HCT116 (cell line): ENCODE results near the gene TNFRSF12A. TPM values are rescaled to one million over a fixed set of nuclear protein-coding genes. Genes with fewer than 3 reads are reported as not detected.

Source experiments
- ATAC-seq: fragments of 200-7000 bp; cut with Tn5 transposase; 2 replicates; pipeline ENCODE4 v1.9.1; 2020; ENCODE audit warnings: mild to moderate bottlenecking, moderate library complexity
- BruUV-seq: library from RNA; stranded (reverse); fragments of 400-500 nt; replicated peaks from 2 replicates; lab custom pipeline; 2021; lab: Mats Ljungman, UMichigan
- CTCF ChIA-PET: fragments of 300-600 bp; sonication (Branson Sonifier 250); formaldehyde crosslinking; loops from one replicate; lab custom pipeline; 2021; ENCODE audit warnings: antibody characterized with exemption; lab: Charles Lee
- POLR2A ChIA-PET: fragments of 300-600, 350-600 bp; sonication (Branson Sonifier 250); formaldehyde crosslinking; loops from one replicate; lab custom pipeline; 2021; ENCODE audit warnings: antibody characterized with exemption; lab: Charles Lee
- RAD21 ChIA-PET, 2 experiments: fragments of 300-600 bp; sonication (Branson Sonifier 250); formaldehyde crosslinking; loops; one replicate each; lab custom pipeline; 2023; ENCODE audit warnings: low total read pairs in 2 of 2; ENCODE audit not compliant: uncharacterized antibody in 2 of 2, unreplicated experiment in 2 of 2, low non-redundant PET in 1 of 2; lab: Charles Lee
- DNase-seq: peaks from one replicate; pipeline ENCODE4 v3.0.0-alpha.2; 2010; ENCODE audit warnings: low read depth, low spot score
- H2AFZ ChIP-seq: fragments of 200-600 bp; shearing (Covaris generic), sonication (generic); 2 replicates; pipeline ENCODE4 v1.6.1; 2017; ENCODE audit warnings: low read depth, mixed run types, mixed read lengths, antibody characterized with exemption, low read length; ENCODE audit not compliant: poor library complexity, severe bottlenecking
- H3K27ac ChIP-seq: 2 replicates; pipeline ENCODE4 v1.5.1; 2012; ENCODE audit warnings: low read depth, low read length
- H3K27me3 ChIP-seq: fragments of 200-600 bp; sonication (generic); 2 replicates; pipeline ENCODE4 v1.6.1; 2016; ENCODE audit warnings: mixed run types, low read length, mixed read lengths; ENCODE audit not compliant: insufficient read depth
- H3K36me3 ChIP-seq, 2 experiments: fragments of 200-500 bp in 1 of 2; fragments of 200-600 bp in 1 of 2; sonication (Bioruptor generic) in 1 of 2; sonication (generic) in 1 of 2; 2 replicates each; pipeline versions ENCODE4 v1.5.1 to v1.6.1; 2014 to 2016; ENCODE audit warnings: low read length in 2 of 2, inconsistent platforms in 1 of 2, mixed read lengths in 1 of 2, mixed run types in 1 of 2; ENCODE audit not compliant: insufficient read depth in 2 of 2, control insufficient read depth in 1 of 2
- H3K4me1 ChIP-seq, 2 experiments: fragments of 200-600 bp in 1 of 2; sonication (generic) in 1 of 2; 2 replicates each; pipeline versions ENCODE4 v1.5.1 to v1.6.1; 2012 to 2017; ENCODE audit warnings: low read length in 2 of 2, inconsistent platforms in 1 of 2, mild to moderate bottlenecking in 1 of 2, mixed read lengths in 1 of 2, mixed run types in 1 of 2, moderate library complexity in 1 of 2; ENCODE audit not compliant: insufficient read depth in 2 of 2, control insufficient read depth in 1 of 2
- H3K4me2 ChIP-seq: fragments of 200-600 bp; sonication (generic); 2 replicates; pipeline ENCODE4 v1.6.1; 2017; ENCODE audit warnings: mixed run types, low read length, mixed read lengths
- H3K4me3 ChIP-seq, 2 experiments: fragments of 200-600 bp in 1 of 2; sonication (generic) in 1 of 2; replicated peaks in 1 of 2; 2 replicates each; pipeline ENCODE4 v1.5.1; 2011 to 2016; ENCODE audit warnings: low read length in 2 of 2, control low read depth in 1 of 2, low read depth in 1 of 2, mild to moderate bottlenecking in 1 of 2, mixed read lengths in 1 of 2, mixed run types in 1 of 2
- H3K79me2 ChIP-seq: fragments of 200-600 bp; sonication (generic); 2 replicates; pipeline ENCODE4 v1.6.1; 2017; ENCODE audit warnings: mild to moderate bottlenecking, mixed run types, low read length, moderate library complexity, mixed read lengths; ENCODE audit not compliant: insufficient read depth
- H3K9ac ChIP-seq: fragments of 200-600 bp; sonication (generic); 2 replicates; pipeline ENCODE4 v1.6.1; 2016; ENCODE audit warnings: low read length, mixed read lengths
- H3K9me2 ChIP-seq: fragments of 200-600 bp; sonication (generic), shearing (Covaris generic); 2 replicates; pipeline ENCODE4 v1.6.1; 2017; ENCODE audit warnings: mixed run types, mild to moderate bottlenecking, moderate library complexity; ENCODE audit not compliant: insufficient read depth
- H3K9me3 ChIP-seq, 2 experiments: fragments of 200-500 bp in 1 of 2; fragments of 200-600 bp in 1 of 2; sonication (Bioruptor generic) in 1 of 2; sonication (generic) in 1 of 2; 2 replicates each; pipeline ENCODE4 v1.6.1; 2014 to 2017; ENCODE audit warnings: low read length in 2 of 2, mixed read lengths in 2 of 2, inconsistent platforms in 1 of 2, low read depth in 1 of 2, mild to moderate bottlenecking in 1 of 2, mixed run types in 1 of 2, moderate library complexity in 1 of 2; ENCODE audit not compliant: control insufficient read depth in 1 of 2, insufficient read depth in 1 of 2
- H4K20me1 ChIP-seq: fragments of 200-600 bp; sonication (generic), shearing (Covaris generic); 2 replicates; pipeline ENCODE4 v1.6.1; 2017; ENCODE audit warnings: mixed run types, mild to moderate bottlenecking, moderate library complexity; ENCODE audit not compliant: insufficient read depth
- EZH2phosphoT487 ChIP-seq: fragments of 200-600 bp; IDR thresholded peaks from 2 replicates; pipeline ENCODE4 v1.6.1; 2018; ENCODE audit warnings: antibody characterized with exemption, borderline replicate concordance
- FOSL1 ChIP-seq: IDR thresholded peaks from 2 replicates; pipeline ENCODE4 v1.6.1; 2012; ENCODE audit warnings: low read depth
- POLR2A ChIP-seq: IDR thresholded peaks from 2 replicates; pipeline ENCODE4 v1.7.0; 2011; ENCODE audit warnings: borderline replicate concordance; ENCODE audit not compliant: insufficient read depth, insufficient read length; ENCODE audit errors: extremely low read depth
- SP1 ChIP-seq: IDR thresholded peaks from 2 replicates; pipeline ENCODE4 v1.6.1; 2012; ENCODE audit warnings: low read depth
- YY1 ChIP-seq: IDR thresholded peaks from 2 replicates; pipeline ENCODE4 v1.6.1; 2011; ENCODE audit warnings: low read length, low read depth, moderate library complexity, mild to moderate bottlenecking; ENCODE audit not compliant: insufficient replicate concordance; ENCODE audit errors: extremely low read depth
- intact Hi-C: fragments of 100-400 bp; cut with micrococcal nuclease; formaldehyde crosslinking; loops from 2 replicates; pipeline ENCODE4 v1.10.0; 2022
- total RNA-seq: library from RNA; stranded (reverse); gene quantifications from one replicate; pipeline ENCODE4 v1.2.1, GENCODE V29; 2021; ENCODE audit not compliant: unreplicated experiment
- TF ChIP-seq, protein P1 (sequence below), 3 experiments: fragments of 200-600 bp in 1 of 3; sonication (generic) in 1 of 3; IDR thresholded peaks in 2 of 3; conservative IDR thresholded peaks in 1 of 3; 2 replicates each; pipeline ENCODE4 v1.5.1; 2012 to 2017; ENCODE audit warnings: low read depth in 2 of 3, low read length in 2 of 3, antibody characterized with exemption in 1 of 3, borderline replicate concordance in 1 of 3, control low read depth in 1 of 3, mild to moderate bottlenecking in 1 of 3, mixed read lengths in 1 of 3, mixed run types in 1 of 3, moderate library complexity in 1 of 3; ENCODE audit not compliant: insufficient read depth in 1 of 3
- TF ChIP-seq, protein P2 (sequence below): IDR thresholded peaks from 2 replicates; pipeline ENCODE4 v1.6.1; 2011; ENCODE audit warnings: mild to moderate bottlenecking, low read length, moderate library complexity; ENCODE audit not compliant: insufficient replicate concordance; ENCODE audit errors: extremely low read depth
- TF ChIP-seq, protein P3 (sequence below): IDR thresholded peaks from 2 replicates; pipeline ENCODE4 v1.6.1; 2012; ENCODE audit warnings: low read depth

The TNFRSF12A gene
- total RNA-seq, 1 experiment from 2014 or later: 188 TPM

DNA sequence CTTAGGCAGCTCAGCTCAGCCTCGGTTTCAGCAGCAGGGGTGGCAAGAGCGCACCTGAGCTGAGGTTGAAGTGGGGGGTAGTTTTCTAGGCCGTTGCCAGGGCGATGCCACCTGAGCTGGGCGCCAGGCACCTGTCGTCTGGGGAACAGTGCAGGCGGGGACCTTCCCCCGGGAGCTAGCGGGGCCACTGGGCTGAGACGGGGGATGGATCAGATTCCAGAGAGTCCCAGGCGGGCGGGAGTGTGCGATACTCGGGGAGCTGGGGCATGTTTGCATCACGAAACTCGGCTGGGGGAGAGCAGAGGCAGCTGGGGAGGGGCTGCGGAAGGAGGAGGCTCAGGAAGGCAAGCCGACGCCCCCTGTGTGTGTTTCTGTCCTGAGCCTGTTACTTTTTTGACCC, 7.9 kb upstream of the TNFRSF12A start:
- ChIA-PET POLR2A (interaction anchor here (1.8 kb wide), 1 partner anchor 8 kb away, joined by 9 read pairs; the partner anchor contains the start of gene TNFRSF12A), RAD21 (no interaction called here), CTCF (interaction anchor here (0.7 to 1.2 kb wide), 3 partner anchors 11 to 20 kb away, joined by 3 to 5 read pairs (median 4); no protein-coding TSS in a partner anchor)
- H4K20me1 ChIP-seq: no peaks in the 10 kb centered on the region
- H3K9me3 ChIP-seq: no peaks in the 10 kb centered on the region
- H2AFZ ChIP-seq: no peak overlapping the region
- peak overlapping the region; percentile 79 for H3K4me2 ChIP-seq
- H3K36me3 ChIP-seq: no peaks in the 10 kb centered on the region
- H3K79me2 ChIP-seq: no peaks in the 10 kb centered on the region
- no peak overlapping the region; the same call in 1 of the 2 replicates for H3K27ac ChIP-seq
- no peaks in the 10 kb centered on the region for H3K27me3 ChIP-seq
- peaks cover 59 to 89% of the 10 kb centered on the region in 2 experiments for H3K4me1 ChIP-seq
- no peak overlapping the region; the same call in 1 of the 2 replicates for H3K9ac ChIP-seq
- H3K4me3 ChIP-seq: no peak overlapping the region
- H3K9me2 ChIP-seq: no peaks in the 10 kb centered on the region
- TF ChIP-seq EZH2phosphoT487 (no peak), SP1 (no peak), YY1 (no peak), POLR2A (no peak), FOSL1 (no peak)
- TF ChIP-seq, protein P1, sequence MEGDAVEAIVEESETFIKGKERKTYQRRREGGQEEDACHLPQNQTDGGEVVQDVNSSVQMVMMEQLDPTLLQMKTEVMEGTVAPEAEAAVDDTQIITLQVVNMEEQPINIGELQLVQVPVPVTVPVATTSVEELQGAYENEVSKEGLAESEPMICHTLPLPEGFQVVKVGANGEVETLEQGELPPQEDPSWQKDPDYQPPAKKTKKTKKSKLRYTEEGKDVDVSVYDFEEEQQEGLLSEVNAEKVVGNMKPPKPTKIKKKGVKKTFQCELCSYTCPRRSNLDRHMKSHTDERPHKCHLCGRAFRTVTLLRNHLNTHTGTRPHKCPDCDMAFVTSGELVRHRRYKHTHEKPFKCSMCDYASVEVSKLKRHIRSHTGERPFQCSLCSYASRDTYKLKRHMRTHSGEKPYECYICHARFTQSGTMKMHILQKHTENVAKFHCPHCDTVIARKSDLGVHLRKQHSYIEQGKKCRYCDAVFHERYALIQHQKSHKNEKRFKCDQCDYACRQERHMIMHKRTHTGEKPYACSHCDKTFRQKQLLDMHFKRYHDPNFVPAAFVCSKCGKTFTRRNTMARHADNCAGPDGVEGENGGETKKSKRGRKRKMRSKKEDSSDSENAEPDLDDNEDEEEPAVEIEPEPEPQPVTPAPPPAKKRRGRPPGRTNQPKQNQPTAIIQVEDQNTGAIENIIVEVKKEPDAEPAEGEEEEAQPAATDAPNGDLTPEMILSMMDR (IDR thresholded peaks at IDR 0.05 in 2 of 3, conservative IDR thresholded peaks at IDR 0.05 in 1 of 3; ENCODE audit: borderline replicate concordance in 1 of 3, insufficient read depth in 1 of 3, low read depth in 2 of 3, low read length in 2 of 3): no peak
- TF ChIP-seq, protein P2, sequence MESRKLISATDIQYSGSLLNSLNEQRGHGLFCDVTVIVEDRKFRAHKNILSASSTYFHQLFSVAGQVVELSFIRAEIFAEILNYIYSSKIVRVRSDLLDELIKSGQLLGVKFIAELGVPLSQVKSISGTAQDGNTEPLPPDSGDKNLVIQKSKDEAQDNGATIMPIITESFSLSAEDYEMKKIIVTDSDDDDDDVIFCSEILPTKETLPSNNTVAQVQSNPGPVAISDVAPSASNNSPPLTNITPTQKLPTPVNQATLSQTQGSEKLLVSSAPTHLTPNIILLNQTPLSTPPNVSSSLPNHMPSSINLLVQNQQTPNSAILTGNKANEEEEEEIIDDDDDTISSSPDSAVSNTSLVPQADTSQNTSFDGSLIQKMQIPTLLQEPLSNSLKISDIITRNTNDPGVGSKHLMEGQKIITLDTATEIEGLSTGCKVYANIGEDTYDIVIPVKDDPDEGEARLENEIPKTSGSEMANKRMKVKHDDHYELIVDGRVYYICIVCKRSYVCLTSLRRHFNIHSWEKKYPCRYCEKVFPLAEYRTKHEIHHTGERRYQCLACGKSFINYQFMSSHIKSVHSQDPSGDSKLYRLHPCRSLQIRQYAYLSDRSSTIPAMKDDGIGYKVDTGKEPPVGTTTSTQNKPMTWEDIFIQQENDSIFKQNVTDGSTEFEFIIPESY: no peak
- TF ChIP-seq, protein P3, sequence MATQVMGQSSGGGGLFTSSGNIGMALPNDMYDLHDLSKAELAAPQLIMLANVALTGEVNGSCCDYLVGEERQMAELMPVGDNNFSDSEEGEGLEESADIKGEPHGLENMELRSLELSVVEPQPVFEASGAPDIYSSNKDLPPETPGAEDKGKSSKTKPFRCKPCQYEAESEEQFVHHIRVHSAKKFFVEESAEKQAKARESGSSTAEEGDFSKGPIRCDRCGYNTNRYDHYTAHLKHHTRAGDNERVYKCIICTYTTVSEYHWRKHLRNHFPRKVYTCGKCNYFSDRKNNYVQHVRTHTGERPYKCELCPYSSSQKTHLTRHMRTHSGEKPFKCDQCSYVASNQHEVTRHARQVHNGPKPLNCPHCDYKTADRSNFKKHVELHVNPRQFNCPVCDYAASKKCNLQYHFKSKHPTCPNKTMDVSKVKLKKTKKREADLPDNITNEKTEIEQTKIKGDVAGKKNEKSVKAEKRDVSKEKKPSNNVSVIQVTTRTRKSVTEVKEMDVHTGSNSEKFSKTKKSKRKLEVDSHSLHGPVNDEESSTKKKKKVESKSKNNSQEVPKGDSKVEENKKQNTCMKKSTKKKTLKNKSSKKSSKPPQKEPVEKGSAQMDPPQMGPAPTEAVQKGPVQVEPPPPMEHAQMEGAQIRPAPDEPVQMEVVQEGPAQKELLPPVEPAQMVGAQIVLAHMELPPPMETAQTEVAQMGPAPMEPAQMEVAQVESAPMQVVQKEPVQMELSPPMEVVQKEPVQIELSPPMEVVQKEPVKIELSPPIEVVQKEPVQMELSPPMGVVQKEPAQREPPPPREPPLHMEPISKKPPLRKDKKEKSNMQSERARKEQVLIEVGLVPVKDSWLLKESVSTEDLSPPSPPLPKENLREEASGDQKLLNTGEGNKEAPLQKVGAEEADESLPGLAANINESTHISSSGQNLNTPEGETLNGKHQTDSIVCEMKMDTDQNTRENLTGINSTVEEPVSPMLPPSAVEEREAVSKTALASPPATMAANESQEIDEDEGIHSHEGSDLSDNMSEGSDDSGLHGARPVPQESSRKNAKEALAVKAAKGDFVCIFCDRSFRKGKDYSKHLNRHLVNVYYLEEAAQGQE: no peak
- intact Hi-C loops: no loop called here
- no TSS peak for BruUV-seq
- no peak for ATAC-seq
- DNase-seq: no peak
